GDM1 (cell line): ENCODE results near the gene EIF4E3.

Experiments used
- DNase-seq: peaks from one replicate; lab custom pipeline; 2025; lab: John Stamatoyannopoulos, UW

The EIF4E3 gene

DNA sequence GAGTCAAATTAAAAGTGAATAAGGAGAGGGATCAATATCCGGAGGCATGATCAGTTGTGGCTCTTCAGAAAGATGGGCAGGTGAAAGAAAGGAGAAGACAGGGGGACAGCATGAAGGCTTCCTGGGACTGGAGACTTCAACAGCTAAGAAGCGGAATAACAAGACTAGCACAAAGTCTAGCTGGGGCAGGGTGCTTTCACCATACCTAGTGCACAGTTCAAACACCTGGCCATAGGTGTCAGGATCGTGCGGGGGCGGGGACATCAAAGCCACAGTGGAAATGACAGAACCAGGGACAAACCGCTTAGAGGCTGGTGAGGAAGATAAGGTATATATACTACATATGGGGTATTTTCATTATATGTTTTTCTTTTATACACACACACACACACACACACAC is 75.4 kb downstream of the EIF4E3 start:
- no peak for DNase-seq

DNA sequence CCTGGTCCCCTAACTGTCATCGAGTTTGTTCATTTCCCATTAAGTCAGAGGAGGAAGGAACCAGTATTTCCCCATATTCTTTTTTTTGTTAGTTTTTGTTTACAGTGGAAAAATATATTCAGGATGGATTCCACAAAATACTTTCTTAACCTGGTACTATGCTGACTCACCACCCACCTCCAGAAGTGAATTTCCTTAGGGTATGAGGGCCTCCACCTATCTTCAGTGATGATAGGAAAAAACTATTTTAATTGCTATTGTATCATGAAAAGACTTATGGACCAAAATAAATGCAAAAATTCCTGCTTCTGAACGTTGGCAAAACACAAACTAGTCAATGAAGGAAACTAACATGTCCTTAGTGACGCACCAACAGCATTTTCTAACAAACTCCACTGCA is 77.5 kb downstream of the EIF4E3 start:
- DNase-seq, result no peak

DNA sequence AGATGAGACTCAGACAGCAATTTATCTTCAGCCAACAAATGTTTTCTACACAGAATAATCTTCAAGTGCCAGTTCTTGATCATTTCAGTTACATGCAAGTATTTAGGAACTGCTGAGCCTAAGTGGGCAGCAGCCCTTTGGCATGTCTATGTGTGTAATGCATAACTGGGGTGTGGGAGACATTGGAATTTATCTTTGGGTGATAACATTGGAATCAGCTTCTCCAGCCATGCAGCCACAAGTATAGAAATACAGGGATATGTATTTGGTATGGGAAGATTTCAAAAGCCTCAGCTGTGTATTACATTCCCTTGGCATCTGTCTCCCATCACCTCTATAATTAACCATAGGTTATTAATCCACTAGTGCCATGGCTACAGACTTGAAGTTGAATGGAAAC is 78.2 kb downstream of the EIF4E3 start:
- DNase-seq, result no peak

GRCh38 chr3:71645140-71645539 is 80.1 kb downstream of the EIF4E3 start:
- no peak for DNase-seq

GRCh38 chr3:71641674-71642073 is 83.5 kb downstream of the EIF4E3 start:
- no peak for DNase-seq

- no peak for DNase-seq
Measured at GRCh38 chr3:71640331-71640983, 84.7 kb downstream of the EIF4E3 start.

DNA sequence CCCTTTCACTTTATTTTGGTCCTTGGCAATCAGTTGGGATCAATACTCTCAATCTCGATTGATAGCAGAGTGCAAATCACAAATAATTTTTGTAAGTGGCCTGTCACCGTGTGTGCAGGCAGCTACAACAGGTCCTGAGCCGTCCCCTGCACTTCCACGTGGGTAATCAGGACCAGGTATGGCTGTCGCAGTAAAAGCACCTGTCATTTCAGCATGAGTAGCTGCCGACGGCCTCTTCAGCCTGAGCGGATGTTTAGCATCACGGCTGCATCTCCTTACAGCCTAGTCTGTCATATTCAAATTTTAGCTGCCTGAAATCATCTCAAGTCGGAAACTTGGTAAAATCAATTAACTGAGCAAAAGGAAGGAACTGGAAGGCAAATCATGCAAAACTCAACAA is 88.7 kb downstream of the EIF4E3 start:
- no peak for DNase-seq

GRCh38 chr3:71636001-71636400 is 89.2 kb downstream of the EIF4E3 start:
- no peak for DNase-seq

- no peak for DNase-seq
Measured at GRCh38 chr3:71634671-71635070, 90.5 kb downstream of the EIF4E3 start.

DNA sequence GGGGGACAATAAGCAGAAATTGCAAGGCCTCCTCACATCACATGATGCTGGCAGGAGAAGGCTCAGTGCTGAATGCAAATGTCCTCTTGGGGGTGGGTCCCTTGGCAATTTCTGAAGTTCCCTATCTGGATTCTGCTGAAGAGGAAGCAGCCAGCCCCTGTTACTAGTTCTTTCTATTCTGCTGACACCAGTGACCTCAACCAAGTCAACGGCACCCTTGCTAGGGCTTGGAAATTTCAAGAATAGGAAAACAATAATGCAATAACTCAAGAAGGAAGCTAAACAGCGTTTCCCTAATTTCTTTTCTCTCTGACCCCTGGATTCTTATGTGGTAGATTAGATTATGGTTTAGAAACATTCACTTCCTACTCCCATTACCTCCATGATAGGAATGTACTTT is 95.5 kb downstream of the EIF4E3 start:
- no peak for DNase-seq

GRCh38 chr3:71629289-71629688 is 95.9 kb downstream of the EIF4E3 start:
- DNase-seq, result no peak

GRCh38 chr3:71628522-71628921 is 96.7 kb downstream of the EIF4E3 start:
- no peak for DNase-seq

DNA sequence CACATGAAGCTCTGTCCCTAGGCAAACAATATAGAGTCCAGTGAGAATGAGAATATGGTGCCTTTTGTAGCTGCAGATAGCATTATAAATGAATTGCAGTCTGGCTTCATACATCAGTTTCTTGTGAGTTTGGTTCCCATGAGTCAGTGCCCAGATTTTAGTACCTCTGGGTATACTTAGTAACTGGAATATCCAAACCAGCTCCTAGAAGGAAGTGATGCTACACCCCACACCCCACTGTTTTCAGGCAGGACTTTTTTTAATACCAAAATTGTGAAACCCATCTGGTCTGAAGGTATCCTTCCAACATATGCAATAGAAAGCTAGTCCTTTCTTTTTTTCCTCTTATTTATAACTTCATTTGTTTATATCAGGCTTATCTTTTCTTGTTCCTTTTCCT is 99.5 kb downstream of the EIF4E3 start:
- no peak for DNase-seq
